Left lung (tissue), 10 donors: ENCODE measurements around the gene HBD. TPM values are rescaled to one million over a fixed set of nuclear protein-coding genes. Genes with fewer than 3 reads are reported as not detected.

Experiments used
- ATAC-seq: fragments of 200-7000 bp; cut with Tn5 transposase; one replicate; pipeline ENCODE4 v1.9.1; 2020; ENCODE audit warnings: moderate library complexity
- DNase-seq, 4 donors: peaks; one replicate each; pipeline ENCODE4 v3.0.0-alpha.2; 2013 to 2020
- H3K27ac ChIP-seq, 2 donors: fragments of 200-600 bp; sonication (generic) in 1 of 2; one replicate each; pipeline versions ENCODE4 v1.5.0 to v1.8.0; 2020 to 2021
- H3K27me3 ChIP-seq, 2 donors: fragments of 200-600 bp; sonication (generic) in 1 of 2; one replicate each; pipeline versions ENCODE4 v1.5.0 to v1.8.0; 2020 to 2021
- H3K36me3 ChIP-seq, 2 donors: fragments of 200-600 bp; sonication (generic) in 1 of 2; one replicate each; pipeline versions ENCODE4 v1.5.0 to v1.8.0; 2020 to 2021
- H3K4me1 ChIP-seq, 2 donors: fragments of 200-600 bp; one replicate each; pipeline ENCODE4 v1.8.0; 2021
- H3K4me3 ChIP-seq, 2 donors: fragments of 200-600 bp; sonication (generic) in 1 of 2; one replicate each; pipeline versions ENCODE4 v1.5.0 to v1.8.0; 2020 to 2021; ENCODE audit warnings: mild to moderate bottlenecking in 1 of 2
- H3K9me3 ChIP-seq, 2 donors: fragments of 200-600 bp; sonication (generic) in 1 of 2; one replicate each; pipeline versions ENCODE4 v1.5.0 to v1.8.0; 2020 to 2021
- intact Hi-C, 2 donors: fragments of 100-400 bp; cut with DNase I; formaldehyde crosslinking; loops; one replicate each; pipeline versions ENCODE4 v1.11.2 to v1.14.2; 2022
- polyA plus RNA-seq, 6 donors: library from polyadenylated mRNA; unstranded; fragments of 120-200 nt; gene quantifications; one replicate each; pipeline ENCODE4 v1.2.1, GENCODE V29; 2013; ENCODE audit not compliant: insufficient read length in 6 of 6
- total RNA-seq, 2 donors: library from RNA; stranded (reverse); fragmentation: NEBNext Ultra II Directional; extraction: Animal tissue kit (Norgen Biotek cat#: 25700); gene quantifications; one replicate each; pipeline ENCODE4 v1.2.1, GENCODE V29; 2021
- TF ChIP-seq, protein P1 (sequence below), 2 donors: fragments of 200-600 bp; sonication (generic) in 1 of 2; IDR thresholded peaks; one replicate each; pipeline versions ENCODE4 v1.5.0 to v1.8.0; 2021; ENCODE audit warnings: antibody characterized with exemption in 2 of 2
- donor health status: DM: no; HTN: yes; CAD: no.
- donor health status: DM: no; HTN: no; CAD: no.

Gene HBD
- total and polyA plus RNA-seq, 8 donors: 0.44 to 1.2 (median 0.82) TPM; not detected in 1

GRCh38 chr11:5232176-5232575 is 2.1 kb downstream of the HBD start:
- no peaks in the 10 kb centered on the region for H3K9me3 ChIP-seq
- H3K27me3 ChIP-seq: no peaks in the 10 kb centered on the region
- ATAC-seq: no peak
- DNase-seq: no peak
- H3K4me3 ChIP-seq: no peak overlapping the region
- TF ChIP-seq, protein P1, sequence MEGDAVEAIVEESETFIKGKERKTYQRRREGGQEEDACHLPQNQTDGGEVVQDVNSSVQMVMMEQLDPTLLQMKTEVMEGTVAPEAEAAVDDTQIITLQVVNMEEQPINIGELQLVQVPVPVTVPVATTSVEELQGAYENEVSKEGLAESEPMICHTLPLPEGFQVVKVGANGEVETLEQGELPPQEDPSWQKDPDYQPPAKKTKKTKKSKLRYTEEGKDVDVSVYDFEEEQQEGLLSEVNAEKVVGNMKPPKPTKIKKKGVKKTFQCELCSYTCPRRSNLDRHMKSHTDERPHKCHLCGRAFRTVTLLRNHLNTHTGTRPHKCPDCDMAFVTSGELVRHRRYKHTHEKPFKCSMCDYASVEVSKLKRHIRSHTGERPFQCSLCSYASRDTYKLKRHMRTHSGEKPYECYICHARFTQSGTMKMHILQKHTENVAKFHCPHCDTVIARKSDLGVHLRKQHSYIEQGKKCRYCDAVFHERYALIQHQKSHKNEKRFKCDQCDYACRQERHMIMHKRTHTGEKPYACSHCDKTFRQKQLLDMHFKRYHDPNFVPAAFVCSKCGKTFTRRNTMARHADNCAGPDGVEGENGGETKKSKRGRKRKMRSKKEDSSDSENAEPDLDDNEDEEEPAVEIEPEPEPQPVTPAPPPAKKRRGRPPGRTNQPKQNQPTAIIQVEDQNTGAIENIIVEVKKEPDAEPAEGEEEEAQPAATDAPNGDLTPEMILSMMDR (IDR thresholded peaks at IDR 0.05): no peak
- intact Hi-C loops: no loop called here
- H3K4me1 ChIP-seq: no peaks in the 10 kb centered on the region
- H3K36me3 ChIP-seq: no peaks in the 10 kb centered on the region
- no peak overlapping the region for H3K27ac ChIP-seq

GRCh38 chr11:5231111-5231510 is 3.2 kb downstream of the HBD start:
- Histone ChIP-seq H3K27me3 (no peaks in the 10 kb centered on the region), H3K27ac (no peak overlapping the region), H3K9me3 (no peaks in the 10 kb centered on the region), H3K4me3 (no peak overlapping the region), H3K4me1 (no peaks in the 10 kb centered on the region), H3K36me3 (no peaks in the 10 kb centered on the region)
- DNase-seq: no peak
- TF ChIP-seq, protein P1 (IDR thresholded peaks at IDR 0.05): no peak
- ATAC-seq: no peak
- intact Hi-C loops: no loop called here

GRCh38 chr11:5230266-5230665 is 4.0 kb downstream of the HBD start:
- DNase-seq: no peak
- Histone ChIP-seq H3K27ac (no peak overlapping the region), H3K4me3 (no peak overlapping the region), H3K36me3 (no peaks in the 10 kb centered on the region), H3K4me1 (no peaks in the 10 kb centered on the region), H3K27me3 (no peaks in the 10 kb centered on the region), H3K9me3 (no peaks in the 10 kb centered on the region)
- intact Hi-C loops: no loop called here
- no peak for ATAC-seq
- TF ChIP-seq, protein P1 (IDR thresholded peaks at IDR 0.05): no peak

GRCh38 chr11:5229796-5230195 is 4.5 kb downstream of the HBD start:
- Histone ChIP-seq H3K9me3 (no peaks in the 10 kb centered on the region), H3K4me1 (no peaks in the 10 kb centered on the region), H3K27me3 (no peaks in the 10 kb centered on the region), H3K36me3 (no peaks in the 10 kb centered on the region), H3K27ac (no peak overlapping the region), H3K4me3 (no peak overlapping the region)
- ATAC-seq (no peak), DNase-seq (no peak)
- TF ChIP-seq, protein P1 (IDR thresholded peaks at IDR 0.05): no peak
- intact Hi-C loops: no loop called here

GRCh38 chr11:5229356-5229755 is 4.9 kb downstream of the HBD start:
- Histone ChIP-seq H3K4me3 (no peak overlapping the region), H3K27me3 (no peaks in the 10 kb centered on the region), H3K27ac (no peak overlapping the region), H3K36me3 (no peaks in the 10 kb centered on the region), H3K4me1 (no peaks in the 10 kb centered on the region), H3K9me3 (no peaks in the 10 kb centered on the region)
- DNase-seq (no peak), ATAC-seq (no peak)
- intact Hi-C loops: no loop called here
- TF ChIP-seq, protein P1 (IDR thresholded peaks at IDR 0.05): no peak
